K562 (cell line): ENCODE results near the gene SPINT2. TPM values are rescaled to one million over a fixed set of nuclear protein-coding genes. Genes with fewer than 3 reads are reported as not detected.

Source experiments
- ATAC-seq: fragments of 200-7000 bp; cut with Tn5 transposase; 3 replicates; pipeline ENCODE4 v1.9.1; 2020; ENCODE audit warnings: moderate library complexity
- BruUV-seq: library from RNA; stranded (reverse); fragments of 400-500 nt; replicated peaks from 2 replicates; lab custom pipeline; 2021; lab: Mats Ljungman, UMichigan
- CTCF ChIA-PET: fragments of 300-600 bp; formaldehyde crosslinking; extraction: SDS; loops from one replicate; lab custom pipeline; 2021; ENCODE audit warnings: low intra/inter-chr PET ratio; lab: Yijun Ruan, JAX
- POLR2A ChIA-PET: fragments of 300-600, 350-650 bp; sonication (Branson Sonifier 250); formaldehyde crosslinking; extraction: SDS; loops from one replicate; lab custom pipeline; 2021; ENCODE audit warnings: antibody characterized with exemption, inconsistent platforms; lab: Yijun Ruan, JAX
- DNase-seq, 4 experiments: peaks; one replicate each; pipeline versions ENCODE4 v3.0.0 to v3.0.0-alpha.2; 2011 to 2018; ENCODE audit warnings: low spot score in 3 of 4, mixed read lengths in 3 of 4; ENCODE audit errors: extremely low read depth in 1 of 4
- FAIRE-seq: peaks from 2 replicates; lab custom pipeline; 2011; peaks lifted over from hg19 to GRCh38; lab: Jason Lieb, UNC
- H2AFZ ChIP-seq: 2 replicates; pipeline ENCODE4 v1.6.0; 2011; ENCODE audit warnings: low read depth, low read length, control low read depth, inconsistent platforms
- H3K27ac ChIP-seq: fragments of 200-600 bp; 3 replicates; pipeline ENCODE4 v1.8.0; 2011; ENCODE audit warnings: low read depth, mild to moderate bottlenecking, control low read depth, inconsistent platforms, low read length, moderate library complexity, mixed read lengths; ENCODE audit errors: extremely low read depth
- H3K27me3 ChIP-seq, 2 experiments: fragments of 300-600 bp in 1 of 2; 2 replicates in 1 of 2; 3 replicates in 1 of 2; pipeline versions ENCODE4 v1.6.0 to v1.8.0; 2011; ENCODE audit warnings: inconsistent platforms in 2 of 2, low read length in 2 of 2, mild to moderate bottlenecking in 1 of 2, mixed read lengths in 1 of 2, moderate library complexity in 1 of 2; ENCODE audit not compliant: control insufficient read depth in 2 of 2, insufficient read depth in 2 of 2
- H3K36me3 ChIP-seq: fragments of 300-600 bp; 3 replicates; pipeline ENCODE4 v1.8.0; 2011; ENCODE audit warnings: mild to moderate bottlenecking, low read length, inconsistent platforms; ENCODE audit not compliant: control insufficient read depth, insufficient read depth
- H3K4me1 ChIP-seq, 2 experiments: fragments of 200-600 bp in 1 of 2; replicated peaks in 1 of 2; 2 replicates in 1 of 2; 3 replicates in 1 of 2; pipeline versions ENCODE4 v1.5.1 to v1.8.0; 2011; ENCODE audit warnings: inconsistent platforms in 2 of 2, low read length in 2 of 2, mild to moderate bottlenecking in 1 of 2, mixed read lengths in 1 of 2, moderate library complexity in 1 of 2; ENCODE audit not compliant: control insufficient read depth in 2 of 2, insufficient read depth in 2 of 2
- H3K4me2 ChIP-seq: 2 replicates; pipeline ENCODE4 v1.6.1; 2011; ENCODE audit warnings: low read length, control low read depth, inconsistent platforms, mixed read lengths; ENCODE audit not compliant: insufficient read depth
- H3K4me3 ChIP-seq: fragments of 200-600 bp; sonication (generic), shearing (Covaris generic); 2 replicates; pipeline ENCODE4 v1.5.1; 2016; ENCODE audit warnings: control low read depth, inconsistent platforms
- H3K79me2 ChIP-seq: fragments of 200-600 bp; 3 replicates; pipeline ENCODE4 v1.8.0; 2011; ENCODE audit warnings: low read length, inconsistent platforms; ENCODE audit not compliant: control insufficient read depth, insufficient read depth
- H3K9ac ChIP-seq, 2 experiments: 2 replicates each; pipeline versions ENCODE4 v1.6.0 to v1.6.1; 2011; ENCODE audit warnings: low read depth in 2 of 2, low read length in 2 of 2, control low read depth in 1 of 2, inconsistent platforms in 1 of 2, mild to moderate bottlenecking in 1 of 2, mixed read lengths in 1 of 2; ENCODE audit not compliant: insufficient read depth in 1 of 2
- H3K9me1 ChIP-seq: one replicate; pipeline ENCODE4 v1.6.0; 2011; ENCODE audit warnings: inconsistent platforms, mild to moderate bottlenecking, low read length, moderate library complexity; ENCODE audit not compliant: control insufficient read depth, insufficient read depth
- H3K9me3 ChIP-seq: replicated peaks from 2 replicates; pipeline ENCODE4 v1.5.1; 2011; ENCODE audit warnings: low read depth, low read length, inconsistent platforms; ENCODE audit not compliant: control insufficient read depth, insufficient read depth
- H4K20me1 ChIP-seq: replicated peaks from 2 replicates; pipeline ENCODE4 v1.6.1; 2011; ENCODE audit warnings: low read length, inconsistent platforms, mixed read lengths; ENCODE audit not compliant: control insufficient read depth, insufficient read depth
- POLR2B ChIP-seq: fragments of 450-650 bp; IDR thresholded peaks from 2 replicates; pipeline ENCODE4 v1.6.1; 2018; ENCODE audit warnings: low read depth; ENCODE audit not compliant: partially characterized antibody
- SAP30 ChIP-seq: fragments of 200-600 bp; sonication (generic); IDR thresholded peaks from 2 replicates; pipeline ENCODE4 v1.6.1; 2012; ENCODE audit warnings: borderline replicate concordance, low read depth, mild to moderate bottlenecking, moderate library complexity, low read length, control low read depth, inconsistent platforms; ENCODE audit not compliant: insufficient read depth, poor library complexity, severe bottlenecking
- SMARCC2 ChIP-seq: fragments of 450-650 bp; IDR thresholded peaks from 2 replicates; pipeline ENCODE4 v1.6.1; 2017; ENCODE audit warnings: antibody characterized with exemption, moderate library complexity, mild to moderate bottlenecking, low read depth
- STAT5A ChIP-seq: IDR thresholded peaks from 2 replicates; pipeline ENCODE4 v1.6.1; 2012; ENCODE audit warnings: low read length, inconsistent platforms, borderline replicate concordance
- THRAP3 ChIP-seq: fragments of 450-650 bp; IDR thresholded peaks from 2 replicates; pipeline ENCODE4 v1.6.1; 2016; ENCODE audit warnings: mild to moderate bottlenecking, inconsistent platforms, borderline replicate concordance
- WGBS: fragments of 100-300 bp; shearing (Covaris generic); methylation state at CpG from one replicate; pipeline ENCODE4 v1.1.6; 2016; ENCODE audit warnings: low coverage, mixed read lengths; ENCODE audit not compliant: insufficient coverage; ENCODE audit errors: missing lambda C conversion rate; 5-methylcytosine and 5-hydroxymethylcytosine counted together
- in situ Hi-C: fragments of 300-500 bp; cut with MboI; formaldehyde crosslinking; loops from 4 replicates; pipeline ENCODE4 v1.15.0; 2018; ENCODE audit warnings: inconsistent platforms, mixed read lengths
- intact Hi-C: fragments of 100-400 bp; cut with micrococcal nuclease; formaldehyde crosslinking; loops from 2 replicates; pipeline ENCODE4 v1.14.2; 2022
- polyA plus RNA-seq, 8 experiments: library from polyadenylated mRNA; depleted of rRNA in 4 of 8; stranded (reverse) in 5 of 8; unstranded in 3 of 8; fragments of >200 nt; fragmentation: Nextera tagmentation in 2 of 8; fragmentation: Illumina TruSeq in 1 of 8; extraction: Ambion mirVana in 2 of 8; extraction: Trizol in 1 of 8; gene quantifications; 2 replicates each; pipeline versions ENCODE4 v1.2.1 to v1.2.3, GENCODE V29; 2011 to 2014; ENCODE audit warnings: inconsistent platforms in 1 of 8, missing spikeins in 1 of 8
- total RNA-seq, 7 experiments: library from RNA; depleted of rRNA in 6 of 7; stranded (reverse); fragments of >200 nt in 6 of 7; fragmentation: Illumina TruSeq in 2 of 7; extraction: Trizol in 2 of 7; gene quantifications; 2 replicates each; pipeline versions ENCODE4 v1.2.1 to v1.2.3, GENCODE V29; 2011 to 2021; ENCODE audit warnings: low replicate concordance in 1 of 7
- TF ChIP-seq, protein P1 (sequence below), 2 experiments: fragments of 450-650 bp in 1 of 2; sonication (generic) in 1 of 2; formaldehyde crosslinking in 1 of 2; IDR thresholded peaks in 1 of 2; conservative IDR thresholded peaks in 1 of 2; 2 replicates each; pipeline versions ENCODE4 v1.6.1 to v1.8.1; 2016 to 2023; ENCODE audit warnings: mild to moderate bottlenecking in 2 of 2, moderate library complexity in 2 of 2, inconsistent platforms in 1 of 2, missing genetic modification reagents in 1 of 2
- TF ChIP-seq, protein P2 (sequence below), 2 experiments: fragments of 450-650 bp; IDR thresholded peaks; 2 replicates each; pipeline ENCODE4 v1.6.1; 2018; ENCODE audit warnings: mild to moderate bottlenecking in 2 of 2, low read depth in 1 of 2; ENCODE audit not compliant: partially characterized antibody in 2 of 2

Gene SPINT2
- total and polyA plus RNA-seq, 9 of the 15 experiments (the other 6 are each of a cell fraction or from before 2014, with no cell fraction given): 0.65 to 4.5 (median 3.4) TPM

DNA sequence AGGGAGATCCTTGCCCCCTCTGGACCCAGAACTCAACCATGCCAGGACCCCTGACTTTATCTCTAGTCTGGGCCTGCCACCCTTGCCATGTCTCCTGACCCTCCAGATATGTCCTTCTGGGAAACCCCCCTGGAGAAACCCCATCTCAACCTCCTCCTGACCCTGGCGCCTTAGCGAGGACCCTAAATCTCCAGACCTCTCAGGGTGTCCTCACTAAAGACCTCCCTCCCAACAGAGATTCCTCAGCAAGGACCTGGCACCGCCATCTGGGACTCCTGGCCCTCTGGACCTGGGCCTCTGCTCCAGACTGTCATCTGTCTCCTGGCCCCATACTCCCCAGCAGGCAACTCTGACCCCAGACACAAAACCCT, 56.6 kb downstream of the SPINT2 start:
- Histone ChIP-seq H3K9me3 (no peaks in the 10 kb centered on the region), H2AFZ (no peak overlapping the region), H3K9ac (peak overlapping the region in 1 of 2 experiments; percentile 74; a peak in 1 of 4 replicates), H4K20me1 (no peaks in the 10 kb centered on the region), H3K9me1 (no peaks in the 10 kb centered on the region), H3K27ac (no peak overlapping the region), H3K4me3 (no peak overlapping the region), H3K36me3 (no peaks in the 10 kb centered on the region), H3K79me2 (no peaks in the 10 kb centered on the region; the same call in 2 of the 3 replicates), H3K4me2 (no peak overlapping the region), H3K27me3 (no peaks in the 10 kb centered on the region), H3K4me1 (peaks cover 44 to 50% of the 10 kb centered on the region in 2 experiments)
- DNase-seq: no peak
- no peak for FAIRE-seq
- CTCF ChIA-PET: no interaction called here
- in situ Hi-C loops: no loop called here
- intact Hi-C loops: no loop called here
- BruUV-seq: no TSS peak
- no peak for ATAC-seq
- POLR2A ChIA-PET: interaction anchor here (1.1 kb wide), 1 partner anchor 53 kb away, joined by 4 read pairs; the partner anchor contains the start of gene PSMD8
- TF ChIP-seq THRAP3: no peak
- TF ChIP-seq, protein P1, sequence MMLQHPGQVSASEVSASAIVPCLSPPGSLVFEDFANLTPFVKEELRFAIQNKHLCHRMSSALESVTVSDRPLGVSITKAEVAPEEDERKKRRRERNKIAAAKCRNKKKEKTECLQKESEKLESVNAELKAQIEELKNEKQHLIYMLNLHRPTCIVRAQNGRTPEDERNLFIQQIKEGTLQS (IDR thresholded peaks at IDR 0.05): no peak
- TF ChIP-seq, protein P1 (CRISPR knock-in tag; conservative IDR thresholded peaks at IDR 0.05): no peak
- TF ChIP-seq, protein P2, sequence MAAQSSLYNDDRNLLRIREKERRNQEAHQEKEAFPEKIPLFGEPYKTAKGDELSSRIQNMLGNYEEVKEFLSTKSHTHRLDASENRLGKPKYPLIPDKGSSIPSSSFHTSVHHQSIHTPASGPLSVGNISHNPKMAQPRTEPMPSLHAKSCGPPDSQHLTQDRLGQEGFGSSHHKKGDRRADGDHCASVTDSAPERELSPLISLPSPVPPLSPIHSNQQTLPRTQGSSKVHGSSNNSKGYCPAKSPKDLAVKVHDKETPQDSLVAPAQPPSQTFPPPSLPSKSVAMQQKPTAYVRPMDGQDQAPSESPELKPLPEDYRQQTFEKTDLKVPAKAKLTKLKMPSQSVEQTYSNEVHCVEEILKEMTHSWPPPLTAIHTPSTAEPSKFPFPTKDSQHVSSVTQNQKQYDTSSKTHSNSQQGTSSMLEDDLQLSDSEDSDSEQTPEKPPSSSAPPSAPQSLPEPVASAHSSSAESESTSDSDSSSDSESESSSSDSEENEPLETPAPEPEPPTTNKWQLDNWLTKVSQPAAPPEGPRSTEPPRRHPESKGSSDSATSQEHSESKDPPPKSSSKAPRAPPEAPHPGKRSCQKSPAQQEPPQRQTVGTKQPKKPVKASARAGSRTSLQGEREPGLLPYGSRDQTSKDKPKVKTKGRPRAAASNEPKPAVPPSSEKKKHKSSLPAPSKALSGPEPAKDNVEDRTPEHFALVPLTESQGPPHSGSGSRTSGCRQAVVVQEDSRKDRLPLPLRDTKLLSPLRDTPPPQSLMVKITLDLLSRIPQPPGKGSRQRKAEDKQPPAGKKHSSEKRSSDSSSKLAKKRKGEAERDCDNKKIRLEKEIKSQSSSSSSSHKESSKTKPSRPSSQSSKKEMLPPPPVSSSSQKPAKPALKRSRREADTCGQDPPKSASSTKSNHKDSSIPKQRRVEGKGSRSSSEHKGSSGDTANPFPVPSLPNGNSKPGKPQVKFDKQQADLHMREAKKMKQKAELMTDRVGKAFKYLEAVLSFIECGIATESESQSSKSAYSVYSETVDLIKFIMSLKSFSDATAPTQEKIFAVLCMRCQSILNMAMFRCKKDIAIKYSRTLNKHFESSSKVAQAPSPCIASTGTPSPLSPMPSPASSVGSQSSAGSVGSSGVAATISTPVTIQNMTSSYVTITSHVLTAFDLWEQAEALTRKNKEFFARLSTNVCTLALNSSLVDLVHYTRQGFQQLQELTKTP (IDR thresholded peaks at IDR 0.05; ENCODE audit: low read depth in 1 of 2, partially characterized antibody in 2 of 2): no peak
- no peak for TF ChIP-seq SAP30
- no peak for TF ChIP-seq POLR2B
- no peak for TF ChIP-seq SMARCC2
- no peak for TF ChIP-seq STAT5A
- 80% methylated on average over 3 of the region's 3 CpGs for WGBS
